Calu3 (cell line): ENCODE results near the gene AP3D1. TPM values are rescaled to one million over a fixed set of nuclear protein-coding genes. Genes with fewer than 3 reads are reported as not detected.

Experiments used
- BruUV-seq: library from RNA; stranded (reverse); fragments of 400-500 nt; replicated peaks from 2 replicates; lab custom pipeline; 2021; lab: Mats Ljungman, UMichigan
- CTCF ChIA-PET: fragments of 300-600 bp; sonication (Branson Sonifier 250); formaldehyde crosslinking; loops from one replicate; lab custom pipeline; 2022; ENCODE audit warnings: antibody characterized with exemption; lab: Charles Lee
- DNase-seq: peaks from one replicate; pipeline ENCODE4 v3.0.0; 2022
- H3K27ac Mint-ChIP-seq: one replicate; pipeline ENCODE4 v1.8.0; 2022; ENCODE audit warnings: mixed read lengths; ENCODE audit not compliant: unreplicated experiment
- H3K27me3 Mint-ChIP-seq: one replicate; pipeline ENCODE4 v1.8.0; 2022; ENCODE audit warnings: mixed read lengths; ENCODE audit not compliant: unreplicated experiment
- H3K36me3 Mint-ChIP-seq: one replicate; pipeline ENCODE4 v1.8.0; 2022; ENCODE audit warnings: mild to moderate bottlenecking, moderate library complexity, mixed read lengths; ENCODE audit not compliant: insufficient read depth, unreplicated experiment
- H3K4me1 Mint-ChIP-seq: one replicate; pipeline ENCODE4 v1.8.0; 2022; ENCODE audit warnings: mild to moderate bottlenecking, low read depth, mixed read lengths; ENCODE audit not compliant: unreplicated experiment
- H3K4me3 Mint-ChIP-seq: one replicate; pipeline ENCODE4 v1.8.0; 2022; ENCODE audit warnings: mild to moderate bottlenecking, low read depth, moderate library complexity, mixed read lengths; ENCODE audit not compliant: unreplicated experiment
- H3K9me3 Mint-ChIP-seq: one replicate; pipeline ENCODE4 v1.8.0; 2022; ENCODE audit warnings: low read depth, mixed read lengths; ENCODE audit not compliant: unreplicated experiment
- CTCF ChIP-seq: fragments of 200-600 bp; IDR thresholded peaks from one replicate; pipeline ENCODE4 v1.8.0; 2022; ENCODE audit warnings: antibody characterized with exemption; ENCODE audit not compliant: unreplicated experiment
- intact Hi-C: fragments of 100-400 bp; cut with micrococcal nuclease; formaldehyde crosslinking; loops from one replicate; pipeline ENCODE4 v1.10.0; 2022; ENCODE audit not compliant: unreplicated experiment
- total RNA-seq: library from RNA; stranded (reverse); gene quantifications from 2 replicates; pipeline ENCODE4 v1.2.3, GENCODE V29; 2022

The AP3D1 gene
- total RNA-seq, 1 experiment from 2014 or later = 107 TPM

- CTCF ChIA-PET = no interaction called here
- Mint-ChIP-seq H3K4me1 (no peaks in the 10 kb centered on the region), H3K27me3 (no peaks in the 10 kb centered on the region), H3K4me3 (no peak overlapping the region), H3K9me3 (no peaks in the 10 kb centered on the region), H3K27ac (no peak overlapping the region), H3K36me3 (peaks cover 46% of the 10 kb centered on the region)
- intact Hi-C loops = no loop called here
- TF ChIP-seq CTCF = no peak
- BruUV-seq = no TSS peak
- no peak for DNase-seq
Observed at GRCh38 chr19:2186071-2186846, 34.9 kb upstream of the AP3D1 start.

GRCh38 chr19:2185734-2186070 lies 34.3 kb upstream of the AP3D1 start:
- intact Hi-C loops = no loop called here
- BruUV-seq = no TSS peak
- Mint-ChIP-seq H3K9me3 (no peaks in the 10 kb centered on the region), H3K27ac (no peak overlapping the region), H3K4me1 (no peaks in the 10 kb centered on the region), H3K27me3 (no peaks in the 10 kb centered on the region), H3K36me3 (peaks cover 46% of the 10 kb centered on the region), H3K4me3 (no peak overlapping the region)
- CTCF ChIA-PET = no interaction called here
- TF ChIP-seq CTCF = no peak
- DNase-seq = no peak

GRCh38 chr19:2184422-2184975 lies 33.1 kb upstream of the AP3D1 start:
- intact Hi-C loops = no loop called here
- H3K27ac Mint-ChIP-seq = no peak overlapping the region

GRCh38 chr19:2181633-2181997 lies 30.2 kb upstream of the AP3D1 start:
- CTCF ChIA-PET = interaction anchor here (0.6 kb wide), 1 partner anchor 91 kb away, joined by 3 read pairs; no protein-coding TSS in a partner anchor
- Mint-ChIP-seq H3K9me3 (no peaks in the 10 kb centered on the region), H3K27ac (no peak overlapping the region), H3K36me3 (peaks cover 54% of the 10 kb centered on the region), H3K27me3 (no peaks in the 10 kb centered on the region), H3K4me3 (no peak overlapping the region), H3K4me1 (no peaks in the 10 kb centered on the region)
- DNase-seq = no peak
- TF ChIP-seq CTCF = no peak
- no TSS peak for BruUV-seq
- intact Hi-C loops = no loop called here

More at GRCh38 chr19:2184422-2184975, 33.1 kb upstream of the AP3D1 start:
- Mint-ChIP-seq H3K9me3 (no peaks in the 10 kb centered on the region), H3K4me1 (no peaks in the 10 kb centered on the region), H3K4me3 (no peak overlapping the region), H3K27me3 (no peaks in the 10 kb centered on the region), H3K36me3 (peaks cover 51% of the 10 kb centered on the region)
- no peak for DNase-seq
- BruUV-seq = no TSS peak
- CTCF ChIA-PET = interaction anchor here (1.6 kb wide), 1 partner anchor 28 kb away, joined by 5 read pairs; no protein-coding TSS in a partner anchor
- no peak for TF ChIP-seq CTCF
